Loucy (cell line): ENCODE data around the gene VPREB3.

Source experiments
- H2AFZ ChIP-seq: fragments of 200-600 bp; sonication (generic); 2 replicates; pipeline ENCODE4 v1.6.0; 2016; ENCODE audit warnings: antibody characterized with exemption, mild to moderate bottlenecking, low read length, moderate library complexity
- H3F3A ChIP-seq: fragments of 200-600 bp; 2 replicates; pipeline ENCODE4 v1.6.0; 2016; ENCODE audit warnings: antibody characterized with exemption, low read depth, mild to moderate bottlenecking
- H3K27me3 ChIP-seq: fragments of 200-600 bp; sonication (generic); 2 replicates; pipeline ENCODE4 v1.6.1; 2014; ENCODE audit warnings: low read length, mild to moderate bottlenecking; ENCODE audit not compliant: insufficient read depth, poor library complexity, severe bottlenecking
- H3K36me3 ChIP-seq: fragments of 200-600 bp; sonication (generic); 2 replicates; pipeline ENCODE4 v1.6.1; 2016; ENCODE audit warnings: low read length; ENCODE audit not compliant: insufficient read depth
- H3K4me1 ChIP-seq: fragments of 200-600 bp; sonication (generic); 2 replicates; pipeline ENCODE4 v1.5.1; 2014; ENCODE audit warnings: low read length, mild to moderate bottlenecking; ENCODE audit not compliant: insufficient read depth, poor library complexity, severe bottlenecking
- H3K4me2 ChIP-seq: fragments of 200-600 bp; sonication (generic); 2 replicates; pipeline ENCODE4 v1.6.0; 2014; ENCODE audit warnings: antibody characterized with exemption, low read length, low read depth, mild to moderate bottlenecking; ENCODE audit not compliant: poor library complexity, severe bottlenecking
- H3K4me3 ChIP-seq: fragments of 200-600 bp; sonication (generic); 2 replicates; pipeline ENCODE4 v1.5.1; 2014; ENCODE audit warnings: low read length, mild to moderate bottlenecking, mixed read lengths; ENCODE audit not compliant: poor library complexity, severe bottlenecking
- H3K79me2 ChIP-seq: fragments of 200-600 bp; sonication (generic); 2 replicates; pipeline ENCODE4 v1.6.1; 2014; ENCODE audit warnings: low read length; ENCODE audit not compliant: insufficient read depth
- H3K9ac ChIP-seq: fragments of 200-600 bp; sonication (generic); 2 replicates; pipeline ENCODE4 v1.6.0; 2014; ENCODE audit warnings: mild to moderate bottlenecking, low read depth, low read length, moderate library complexity; ENCODE audit not compliant: poor library complexity, severe bottlenecking
- H3K9me2 ChIP-seq: fragments of 200-600 bp; sonication (generic); replicated peaks from 2 replicates; pipeline ENCODE4 v1.6.1; 2016; ENCODE audit warnings: low read depth, low read length, mixed read lengths
- H3K9me3 ChIP-seq: fragments of 200-600 bp; sonication (generic); 2 replicates; pipeline ENCODE4 v1.6.1; 2014; ENCODE audit warnings: mild to moderate bottlenecking, antibody characterized with exemption, low read length, low read depth; ENCODE audit not compliant: insufficient read depth
- H4K20me1 ChIP-seq: fragments of 200-600 bp; sonication (generic); 2 replicates; pipeline ENCODE4 v1.6.0; 2014; ENCODE audit warnings: antibody characterized with exemption, low read length, mild to moderate bottlenecking; ENCODE audit not compliant: insufficient read depth, poor library complexity, severe bottlenecking
- EZH2phosphoT487 ChIP-seq: fragments of 200-600 bp; IDR thresholded peaks from 2 replicates; pipeline ENCODE4 v1.6.1; 2018; ENCODE audit warnings: antibody characterized with exemption, mild to moderate bottlenecking, moderate library complexity, borderline replicate concordance
- TF ChIP-seq, protein P1 (sequence below): fragments of 200-600 bp; sonication (generic); conservative IDR thresholded peaks from 2 replicates; pipeline ENCODE4 v1.5.1; 2014; ENCODE audit warnings: mild to moderate bottlenecking, antibody characterized with exemption, low read length

The VPREB3 gene

DNA sequence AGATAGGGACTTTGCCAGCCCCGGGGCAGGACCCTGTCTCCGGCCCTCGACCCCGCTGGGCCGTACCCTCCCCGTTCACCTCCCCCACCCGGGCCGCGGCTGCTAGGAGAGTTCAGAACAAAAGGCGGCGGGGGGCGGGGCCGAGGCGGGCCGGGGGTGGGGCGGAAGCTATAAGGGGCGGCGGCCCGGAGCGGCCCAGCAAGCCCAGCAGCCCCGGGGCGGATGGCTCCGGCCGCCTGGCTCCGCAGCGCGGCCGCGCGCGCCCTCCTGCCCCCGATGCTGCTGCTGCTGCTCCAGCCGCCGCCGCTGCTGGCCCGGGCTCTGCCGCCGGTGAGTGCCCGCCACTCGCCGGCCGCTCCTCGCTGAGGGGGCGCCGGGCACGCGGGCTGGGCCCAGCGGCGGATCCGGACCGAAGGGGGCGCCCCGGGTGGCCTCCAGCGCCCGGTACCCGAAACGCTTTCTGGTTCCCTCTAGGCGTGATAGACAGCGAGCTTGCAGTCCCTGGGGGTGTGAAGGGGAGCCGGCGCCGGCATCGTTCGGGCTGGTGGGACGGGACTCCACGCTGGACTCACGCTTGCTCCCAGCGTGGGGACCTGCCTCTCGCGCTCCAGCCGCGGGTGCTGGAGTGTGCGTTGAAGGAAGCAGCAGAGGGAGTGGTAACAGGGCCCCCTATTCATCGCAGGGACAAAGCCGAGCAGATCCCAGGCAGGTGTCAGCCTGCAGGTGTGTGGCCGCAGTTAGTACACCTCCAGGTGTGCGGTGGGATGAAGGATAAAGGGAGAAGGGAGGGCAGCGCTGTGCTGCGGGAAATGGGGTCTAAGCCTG lies 18.6 kb upstream of the VPREB3 start, which contains the start of gene MMP11:
TSS of gene MMP11 (plus strand) at position 201 of the 825 bp plus-strand sequence. CDS start at position 223, 22 bp downstream.
- no peak within 1 kb of the TSS; the same call in 1 of the 2 replicates for H2AFZ ChIP-seq
- peaks cover 5% of the 10 kb centered on the region for H3K4me1 ChIP-seq
- no peaks in the 10 kb centered on the region for H3K27me3 ChIP-seq

DNA sequence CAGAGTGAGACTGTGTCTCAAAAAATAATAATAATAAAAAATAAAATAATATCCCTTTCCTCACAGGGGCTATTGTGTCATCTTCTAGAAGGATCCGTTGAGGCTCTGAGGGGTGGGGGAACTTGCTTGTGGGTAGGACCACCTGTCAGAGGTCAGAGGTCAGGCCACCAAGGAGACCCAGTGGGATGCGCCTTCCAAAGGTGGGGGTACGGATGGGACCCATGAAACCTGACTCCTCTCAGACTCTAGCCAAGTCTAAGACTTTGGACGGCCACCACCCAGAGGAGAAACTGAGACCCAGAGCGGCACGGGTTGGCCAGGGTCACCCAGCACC lies 18.1 kb upstream of the VPREB3 start:
- no peaks in the 10 kb centered on the region for H3K27me3 ChIP-seq
- H2AFZ ChIP-seq, result no peak overlapping the region
- H3K4me1 ChIP-seq, result peaks cover 5% of the 10 kb centered on the region
- peak overlapping the region; percentile 20 for H3K4me3 ChIP-seq
- H3K4me2 ChIP-seq, result peak overlapping the region; percentile 33
- H3K9me2 ChIP-seq, result no peaks in the 10 kb centered on the region
- H3K9ac ChIP-seq, result no peak overlapping the region
- H3K9me3 ChIP-seq, result no peaks in the 10 kb centered on the region
- H3K79me2 ChIP-seq, result no peaks in the 10 kb centered on the region
- TF ChIP-seq, protein P1, sequence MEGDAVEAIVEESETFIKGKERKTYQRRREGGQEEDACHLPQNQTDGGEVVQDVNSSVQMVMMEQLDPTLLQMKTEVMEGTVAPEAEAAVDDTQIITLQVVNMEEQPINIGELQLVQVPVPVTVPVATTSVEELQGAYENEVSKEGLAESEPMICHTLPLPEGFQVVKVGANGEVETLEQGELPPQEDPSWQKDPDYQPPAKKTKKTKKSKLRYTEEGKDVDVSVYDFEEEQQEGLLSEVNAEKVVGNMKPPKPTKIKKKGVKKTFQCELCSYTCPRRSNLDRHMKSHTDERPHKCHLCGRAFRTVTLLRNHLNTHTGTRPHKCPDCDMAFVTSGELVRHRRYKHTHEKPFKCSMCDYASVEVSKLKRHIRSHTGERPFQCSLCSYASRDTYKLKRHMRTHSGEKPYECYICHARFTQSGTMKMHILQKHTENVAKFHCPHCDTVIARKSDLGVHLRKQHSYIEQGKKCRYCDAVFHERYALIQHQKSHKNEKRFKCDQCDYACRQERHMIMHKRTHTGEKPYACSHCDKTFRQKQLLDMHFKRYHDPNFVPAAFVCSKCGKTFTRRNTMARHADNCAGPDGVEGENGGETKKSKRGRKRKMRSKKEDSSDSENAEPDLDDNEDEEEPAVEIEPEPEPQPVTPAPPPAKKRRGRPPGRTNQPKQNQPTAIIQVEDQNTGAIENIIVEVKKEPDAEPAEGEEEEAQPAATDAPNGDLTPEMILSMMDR, result no peak
- TF ChIP-seq EZH2phosphoT487, result no peak
- no peaks in the 10 kb centered on the region for H4K20me1 ChIP-seq
- no peaks in the 10 kb centered on the region for H3F3A ChIP-seq
- no peaks in the 10 kb centered on the region for H3K36me3 ChIP-seq

More for the DNA sequence above, 18.6 kb upstream of the VPREB3 start, which contains the start of gene MMP11:
- Histone ChIP-seq H3F3A (no peaks in the 10 kb centered on the region), H3K9me3 (no peaks in the 10 kb centered on the region), H3K79me2 (no peaks in the 10 kb centered on the region), H3K9ac (no peak within 1 kb of the TSS), H4K20me1 (no peaks in the 10 kb centered on the region), H3K4me2 (peak within 1 kb of the TSS; percentile 33), H3K36me3 (no peaks in the 10 kb centered on the region), H3K4me3 (peak within 1 kb of the TSS; percentile 20), H3K9me2 (no peaks in the 10 kb centered on the region)
- TF ChIP-seq, protein P1, result no peak
- no peak for TF ChIP-seq EZH2phosphoT487

DNA sequence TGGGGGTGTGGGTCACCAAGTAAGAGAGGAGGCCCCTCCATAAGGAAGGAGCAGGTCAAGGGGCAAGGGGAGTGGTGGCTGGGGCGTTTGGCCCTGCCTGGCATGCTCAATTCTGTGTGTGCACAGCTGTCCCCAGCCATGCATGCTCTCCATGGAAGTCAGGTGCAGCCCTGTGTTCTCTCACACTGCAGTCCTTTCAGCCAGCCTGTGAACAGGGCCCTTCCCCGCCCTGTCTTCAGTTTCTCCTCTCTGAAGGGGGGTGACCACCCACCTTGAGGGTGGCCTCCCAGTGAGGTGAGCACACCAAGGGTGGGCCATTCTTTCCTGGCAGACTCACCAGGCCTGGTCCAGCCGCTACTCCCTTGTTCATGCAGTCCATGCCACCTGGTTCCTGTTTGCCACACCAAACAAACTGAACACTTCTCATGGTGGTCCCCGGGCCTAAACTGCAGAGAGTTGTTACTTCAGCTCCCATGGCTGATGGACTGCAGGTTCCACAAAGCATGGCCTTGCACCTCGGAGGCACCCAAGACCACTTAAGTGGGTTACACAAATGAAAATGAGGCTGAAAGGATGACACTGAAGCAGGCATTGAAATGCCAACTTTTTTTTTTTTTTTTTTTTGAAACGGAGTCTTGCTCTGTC lies 15.2 kb upstream of the VPREB3 start:
- Histone ChIP-seq H3K9me2 (no peaks in the 10 kb centered on the region), H3K4me3 (no peak overlapping the region), H2AFZ (no peak overlapping the region), H3K79me2 (no peaks in the 10 kb centered on the region), H3F3A (no peaks in the 10 kb centered on the region), H3K36me3 (no peaks in the 10 kb centered on the region), H3K9me3 (no peaks in the 10 kb centered on the region), H3K4me2 (no peak overlapping the region), H3K4me1 (peaks cover 12% of the 10 kb centered on the region), H4K20me1 (no peaks in the 10 kb centered on the region), H3K27me3 (no peaks in the 10 kb centered on the region), H3K9ac (no peak overlapping the region)
- TF ChIP-seq, protein P1, result no peak
- no peak for TF ChIP-seq EZH2phosphoT487
